HG03064 (cell line): ENCODE data around the gene OR4X2.
"Not testable (repeated sequence)": the region's sequence is repeated elsewhere in the genome, so short reads cannot be mapped to it uniquely, and the experiment has no call there.

Experiments used
- ATAC-seq: cut with Tn5 transposase; IDR thresholded peaks from one replicate; pipeline ENCODE4 v1.9.1; 2021; ENCODE audit warnings: low read depth; ENCODE audit not compliant: unreplicated experiment

OR4X2 gene, protein sequence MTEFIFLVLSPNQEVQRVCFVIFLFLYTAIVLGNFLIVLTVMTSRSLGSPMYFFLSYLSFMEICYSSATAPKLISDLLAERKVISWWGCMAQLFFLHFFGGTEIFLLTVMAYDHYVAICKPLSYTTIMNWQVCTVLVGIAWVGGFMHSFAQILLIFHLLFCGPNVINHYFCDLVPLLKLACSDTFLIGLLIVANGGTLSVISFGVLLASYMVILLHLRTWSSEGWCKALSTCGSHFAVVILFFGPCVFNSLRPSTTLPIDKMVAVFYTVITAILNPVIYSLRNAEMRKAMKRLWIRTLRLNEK

GRCh38 chr11:48244804-48245203 lies at the start of gene OR4X2:
Gene OR4X2 (plus strand): TSS chr11:48245104. CDS start chr11:48245104, 0 bp downstream.
- ATAC-seq = no peak

DNA sequence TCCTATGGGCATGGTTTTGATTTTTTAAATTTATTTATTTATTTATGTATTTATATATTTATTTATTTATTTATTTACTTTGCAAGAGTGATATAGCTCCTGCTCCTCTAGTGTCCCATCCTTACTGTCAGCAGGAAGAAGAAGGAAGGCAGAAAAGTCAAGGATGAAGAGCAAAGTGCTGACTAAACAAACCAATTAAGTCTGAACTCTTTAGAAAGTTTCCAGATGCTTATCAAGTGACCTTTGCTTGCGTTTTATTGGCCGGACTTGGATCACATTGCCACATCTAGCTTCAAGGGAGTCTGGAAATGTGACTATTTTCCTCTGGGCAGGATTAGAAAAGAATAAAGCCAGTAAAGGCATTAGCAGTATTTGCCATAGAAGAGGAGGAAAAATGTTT lies 37.0 kb upstream of the OR4X2 start:
- ATAC-seq = no peak

DNA sequence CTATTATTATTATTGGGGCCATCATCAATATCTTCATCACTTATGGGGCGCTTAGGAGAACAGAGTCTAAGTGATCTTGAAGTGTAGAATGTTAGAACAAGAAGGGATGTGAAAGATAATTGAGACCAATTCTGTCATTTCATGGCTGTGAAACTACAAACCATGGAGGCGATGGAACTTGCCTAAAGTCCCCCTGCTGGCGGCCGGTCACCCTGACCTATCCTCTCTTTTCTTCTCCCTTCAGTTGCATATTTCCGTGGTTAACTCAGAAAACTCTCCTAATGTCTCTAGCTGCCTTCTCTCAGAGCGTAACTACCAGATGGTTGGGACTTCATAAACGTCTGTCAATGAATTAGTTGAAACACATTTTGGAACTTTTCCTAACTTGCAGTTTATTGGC lies 34.9 kb upstream of the OR4X2 start:
- ATAC-seq = no peak

DNA sequence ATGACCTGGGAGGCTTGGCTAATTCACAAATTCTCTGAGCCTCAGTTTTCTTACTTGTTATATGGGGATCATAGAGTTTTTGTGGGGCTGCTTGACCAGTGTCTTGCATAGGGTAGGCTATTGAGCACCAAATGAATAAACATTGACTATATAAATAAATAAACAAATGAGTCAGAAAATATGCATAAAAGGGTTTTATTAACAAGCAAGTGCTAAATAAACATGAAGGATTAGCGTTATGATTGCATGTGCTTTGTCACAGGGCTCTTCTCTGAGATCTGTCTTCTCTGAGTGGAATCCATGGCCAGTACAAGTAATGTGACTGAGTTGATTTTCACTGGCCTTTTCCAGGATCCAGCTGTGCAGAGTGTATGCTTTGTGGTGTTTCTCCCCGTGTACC lies 28.4 kb upstream of the OR4X2 start, which contains the start of gene OR4B1:
Gene OR4B1, plus strand, starts transcription at position 301 of the 400 bp plus-strand sequence. Its CDS starts 0 bp downstream, at position 301.
- ATAC-seq = no peak

GRCh38 chr11:48228761-48229160 lies 16.1 kb upstream of the OR4X2 start:
- no peak for ATAC-seq

- not testable (repeated sequence) for ATAC-seq
These were observed 14.8 kb upstream of the OR4X2 start for GRCh38 chr11:48230057-48230456.

DNA sequence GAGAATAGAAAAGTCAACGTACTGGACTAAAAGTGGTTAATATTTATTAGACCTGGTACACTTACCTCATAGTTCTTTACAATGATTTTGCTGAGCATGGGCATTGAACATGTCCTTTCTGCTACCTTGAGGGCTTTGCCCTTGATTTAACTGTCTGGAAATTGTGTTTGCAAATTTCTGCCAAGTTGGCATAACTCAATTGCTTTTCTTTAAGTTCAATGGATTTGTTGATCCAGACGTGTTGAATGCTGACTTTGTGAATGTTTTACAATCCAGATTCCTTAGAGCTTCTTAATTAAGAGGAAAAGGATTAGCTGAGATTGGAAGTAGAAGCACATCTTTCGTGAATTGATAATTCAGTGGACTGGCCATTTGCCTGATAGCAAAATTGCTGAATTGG lies 7.2 kb upstream of the OR4X2 start:
- no peak for ATAC-seq

DNA sequence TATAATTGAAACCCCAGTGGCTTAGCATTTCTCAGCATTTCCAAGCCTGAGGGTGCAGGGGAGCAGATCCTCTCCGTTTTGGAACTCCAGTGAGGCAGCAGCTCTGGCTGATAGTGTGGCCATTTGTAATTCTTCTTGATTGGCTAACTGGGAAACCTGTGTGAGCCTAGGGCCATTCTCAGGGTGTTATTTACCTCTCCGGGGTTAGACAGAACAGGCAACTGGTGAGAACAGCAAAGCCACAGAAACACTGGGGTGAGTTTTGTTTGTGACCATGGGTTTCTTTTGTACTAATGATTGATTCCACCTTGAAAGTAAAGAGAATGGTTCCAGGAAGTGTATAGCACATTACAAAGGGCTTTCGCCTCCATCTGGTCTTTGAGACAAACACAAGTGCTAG lies 2.4 kb upstream of the OR4X2 start:
- no peak for ATAC-seq

DNA sequence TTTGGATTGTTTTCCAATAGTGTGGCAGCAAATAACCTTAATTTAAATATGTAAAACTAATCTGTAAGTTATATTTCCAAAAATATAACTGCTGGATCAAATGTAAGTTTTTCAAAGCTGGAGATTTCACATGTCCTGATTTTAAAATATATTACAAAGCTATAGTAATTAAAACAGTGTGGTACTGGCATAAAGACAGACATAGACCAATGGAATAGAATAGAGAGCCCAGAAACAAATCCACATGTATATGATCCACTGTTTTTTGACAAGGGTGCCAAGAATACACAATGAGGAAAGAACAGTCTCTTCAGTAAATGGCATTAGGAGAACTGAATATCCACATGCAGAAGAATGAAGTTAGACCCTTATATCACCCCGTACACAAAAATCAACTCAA lies 4.0 kb downstream of the OR4X2 start:
- no peak for ATAC-seq

DNA sequence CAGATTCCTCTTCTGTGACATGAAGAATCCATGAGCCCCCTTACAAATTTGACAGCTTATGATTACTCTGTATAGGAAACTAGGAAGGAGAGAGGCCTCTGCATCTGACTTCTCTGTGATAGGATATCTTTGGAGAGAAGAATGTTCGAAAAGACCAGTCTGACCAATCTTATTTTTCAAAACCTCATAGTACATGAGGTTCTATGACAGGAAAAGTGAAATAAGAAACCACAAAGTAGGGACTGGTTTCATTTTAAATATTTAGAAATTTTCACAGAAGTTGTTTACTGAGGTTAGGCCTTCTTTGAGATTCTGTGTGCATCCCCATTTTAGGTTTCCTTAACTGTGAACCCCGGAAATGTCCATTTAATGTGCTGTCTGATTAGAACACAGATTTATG lies 16.7 kb downstream of the OR4X2 start:
- ATAC-seq = no peak

DNA sequence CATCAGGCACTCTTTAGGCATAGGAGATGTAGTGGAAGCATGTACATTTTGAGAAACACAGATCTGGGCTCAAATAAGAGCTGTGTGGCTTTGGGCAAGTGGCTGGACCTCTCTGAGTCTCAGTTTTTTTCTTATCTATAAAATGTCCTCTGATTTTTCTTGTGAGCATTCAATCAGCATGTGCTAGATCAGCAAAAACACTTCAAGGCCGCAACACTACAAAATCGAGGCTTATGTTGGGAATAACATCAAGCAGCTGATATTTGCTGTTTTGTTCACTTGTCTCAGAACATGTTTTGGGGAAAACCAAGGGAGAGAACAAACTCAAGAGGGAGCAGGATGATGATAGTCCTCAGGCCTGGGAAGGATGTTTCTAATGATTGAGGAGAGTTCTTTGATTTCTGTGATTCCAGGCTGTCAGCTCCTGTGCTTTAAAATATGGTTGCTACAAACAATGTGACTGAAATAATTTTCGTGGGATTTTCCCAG lies 18.6 kb downstream of the OR4X2 start, which contains the start of gene OR4X1:
Gene OR4X1, plus strand, starts transcription at position 439 of the 489 bp plus-strand sequence. Its CDS starts 0 bp downstream, at position 439.
- no peak for ATAC-seq

DNA sequence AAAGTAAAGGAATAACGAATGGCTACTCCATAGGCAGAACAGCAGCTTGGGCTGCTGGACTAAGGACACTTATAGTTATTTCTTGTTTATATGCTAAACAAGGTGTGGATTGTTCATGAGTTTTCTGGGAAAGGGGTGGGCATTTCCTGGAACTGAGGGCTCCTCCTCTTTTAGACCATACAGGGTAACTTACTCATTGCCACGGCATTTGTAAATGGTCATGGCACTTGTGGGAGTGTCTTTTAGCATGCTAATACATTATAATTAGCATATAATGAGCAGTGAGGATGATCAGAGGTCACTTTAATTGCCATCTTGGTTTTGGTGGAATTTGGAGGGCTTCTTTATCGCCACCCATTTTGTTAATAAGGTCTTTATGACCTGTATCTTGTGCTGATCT lies 25.7 kb downstream of the OR4X2 start:
- ATAC-seq = no peak

GRCh38 chr11:48272606-48273005 lies 27.7 kb downstream of the OR4X2 start:
- ATAC-seq = no peak
